WTC11 (cell line): ENCODE data around the gene IL2RA. TPM values are rescaled to one million over a fixed set of nuclear protein-coding genes. Genes with fewer than 3 reads are reported as not detected.

Source experiments
- ATAC-seq: fragments of 200-7000 bp; cut with Tn5 transposase; 2 replicates; pipeline ENCODE4 v1.10.0; 2021; ENCODE audit warnings: mild to moderate bottlenecking, moderate library complexity
- CTCF ChIA-PET: fragments of 300-600 bp; sonication (Branson Sonifier 250); formaldehyde crosslinking; loops from one replicate; lab custom pipeline; 2021; ENCODE audit warnings: antibody characterized with exemption; lab: Charles Lee
- POLR2A ChIA-PET: fragments of 350-600 bp; sonication (Branson Sonifier 250); formaldehyde crosslinking; loops from one replicate; lab custom pipeline; 2021; ENCODE audit warnings: antibody characterized with exemption; lab: Charles Lee
- DNase-seq: peaks from one replicate; pipeline ENCODE4 v3.0.0; 2021; ENCODE audit warnings: low spot score
- H3K27ac Mint-ChIP-seq: 2 replicates; pipeline ENCODE4 v1.8.0; 2021; ENCODE audit warnings: mixed read lengths
- H3K27me3 Mint-ChIP-seq: 2 replicates; pipeline ENCODE4 v1.8.0; 2021; ENCODE audit warnings: low read depth, mild to moderate bottlenecking, moderate library complexity, mixed read lengths
- H3K36me3 Mint-ChIP-seq: 2 replicates; pipeline ENCODE4 v1.8.0; 2021; ENCODE audit warnings: mixed read lengths
- H3K4me1 Mint-ChIP-seq: 2 replicates; pipeline ENCODE4 v1.8.0; 2022; ENCODE audit warnings: mixed read lengths
- H3K4me3 Mint-ChIP-seq: 2 replicates; pipeline ENCODE4 v1.8.0; 2021; ENCODE audit warnings: mild to moderate bottlenecking, moderate library complexity, mixed read lengths
- H3K9me3 Mint-ChIP-seq: 2 replicates; pipeline ENCODE4 v1.8.0; 2021; ENCODE audit warnings: mixed read lengths
- CBFB ChIP-seq: sonication (generic); formaldehyde crosslinking; IDR thresholded peaks from 2 replicates; pipeline ENCODE4 v1.8.1; 2022; ENCODE audit warnings: mild to moderate bottlenecking, low read depth, missing genetic modification reagents
- ELF4 ChIP-seq: sonication (generic); formaldehyde crosslinking; IDR thresholded peaks from 2 replicates; pipeline ENCODE4 v1.8.1; 2022; ENCODE audit warnings: low read depth, mild to moderate bottlenecking, moderate library complexity, missing genetic modification reagents
- ETV6 ChIP-seq: sonication (generic); formaldehyde crosslinking; IDR thresholded peaks from 2 replicates; pipeline ENCODE4 v1.8.1; 2022; ENCODE audit warnings: mild to moderate bottlenecking, missing genetic modification reagents
- GTF2I ChIP-seq: fragments of 250-450 bp; sonication (Bioruptor Pico); conservative IDR thresholded peaks from 2 replicates; pipeline ENCODE4 v1.4.0; 2021; ENCODE audit warnings: mild to moderate bottlenecking
- JUN ChIP-seq: sonication (generic); formaldehyde crosslinking; IDR thresholded peaks from 2 replicates; pipeline ENCODE4 v1.8.0; 2023; ENCODE audit warnings: mild to moderate bottlenecking, missing genetic modification reagents
- MYBL2 ChIP-seq: sonication (generic); formaldehyde crosslinking; IDR thresholded peaks from 2 replicates; pipeline ENCODE4 v1.8.1; 2023; ENCODE audit warnings: mild to moderate bottlenecking, moderate library complexity, missing genetic modification reagents
- OVOL2 ChIP-seq: fragments of 250-450 bp; sonication (Bioruptor Pico); IDR thresholded peaks from 2 replicates; pipeline ENCODE4 v1.9.0; 2021; ENCODE audit warnings: mild to moderate bottlenecking, borderline replicate concordance
- PRRX2 ChIP-seq: fragments of 250-450 bp; sonication (Bioruptor Pico); IDR thresholded peaks from 2 replicates; pipeline ENCODE4 v1.8.0; 2021; ENCODE audit warnings: mild to moderate bottlenecking
- SMAD3 ChIP-seq: sonication (generic); formaldehyde crosslinking; IDR thresholded peaks from 2 replicates; pipeline ENCODE4 v1.8.0; 2022; ENCODE audit warnings: missing genetic modification reagents, mild to moderate bottlenecking, borderline replicate concordance
- USF2 ChIP-seq: sonication (generic); formaldehyde crosslinking; IDR thresholded peaks from 2 replicates; pipeline ENCODE4 v1.8.1; 2023; ENCODE audit warnings: mild to moderate bottlenecking, missing genetic modification reagents, moderate library complexity
- ZNF263 ChIP-seq: sonication (generic); formaldehyde crosslinking; IDR thresholded peaks from 2 replicates; pipeline ENCODE4 v1.8.1; 2022; ENCODE audit warnings: low read depth, mild to moderate bottlenecking, moderate library complexity, missing genetic modification reagents
- ZNF317 ChIP-seq: sonication (generic); formaldehyde crosslinking; IDR thresholded peaks from 2 replicates; pipeline ENCODE4 v1.8.1; 2023; ENCODE audit warnings: low read depth, mild to moderate bottlenecking, moderate library complexity, missing genetic modification reagents, borderline replicate concordance
- ZNF425 ChIP-seq: fragments of 250-450 bp; sonication (Bioruptor Pico); conservative IDR thresholded peaks from 2 replicates; pipeline ENCODE4 v1.9.0; 2021; ENCODE audit warnings: mild to moderate bottlenecking
- ZNF671 ChIP-seq: fragments of 250-450 bp; sonication (Bioruptor Pico); IDR thresholded peaks from 2 replicates; pipeline ENCODE4 v1.8.0; 2021; ENCODE audit warnings: mild to moderate bottlenecking
- total RNA-seq: library from RNA; stranded (reverse); gene quantifications from 3 replicates; pipeline ENCODE4 v1.2.3, GENCODE V29; 2021
- TF ChIP-seq, protein P1 (sequence below): fragments of 200-600 bp; IDR thresholded peaks from 2 replicates; pipeline ENCODE4 v1.8.0; 2022; ENCODE audit warnings: antibody characterized with exemption
- TF ChIP-seq, protein P2 (sequence below): fragments of 250-450 bp; sonication (Bioruptor Pico); IDR thresholded peaks from 2 replicates; pipeline ENCODE4 v1.9.0; 2021; ENCODE audit warnings: mild to moderate bottlenecking
- TF ChIP-seq, protein P3 (sequence below): sonication (generic); formaldehyde crosslinking; IDR thresholded peaks from 2 replicates; pipeline ENCODE4 v1.8.1; 2023; ENCODE audit warnings: mild to moderate bottlenecking, missing genetic modification reagents, moderate library complexity
- TF ChIP-seq, protein P4 (sequence below): sonication (generic); formaldehyde crosslinking; IDR thresholded peaks from 2 replicates; pipeline ENCODE4 v1.8.1; 2022; ENCODE audit warnings: mild to moderate bottlenecking, missing genetic modification reagents, moderate library complexity, borderline replicate concordance
- TF ChIP-seq, protein P5 (sequence below): sonication (generic); formaldehyde crosslinking; IDR thresholded peaks from 2 replicates; pipeline ENCODE4 v1.8.1; 2022; ENCODE audit warnings: low read depth, missing genetic modification reagents, borderline replicate concordance
- TF ChIP-seq, protein P6 (sequence below): sonication (generic); formaldehyde crosslinking; IDR thresholded peaks from 2 replicates; pipeline ENCODE4 v1.8.1; 2023; ENCODE audit warnings: mild to moderate bottlenecking, missing genetic modification reagents, borderline replicate concordance

The IL2RA gene
- total RNA-seq, 1 experiment from 2014 or later: 0.31 TPM

DNA sequence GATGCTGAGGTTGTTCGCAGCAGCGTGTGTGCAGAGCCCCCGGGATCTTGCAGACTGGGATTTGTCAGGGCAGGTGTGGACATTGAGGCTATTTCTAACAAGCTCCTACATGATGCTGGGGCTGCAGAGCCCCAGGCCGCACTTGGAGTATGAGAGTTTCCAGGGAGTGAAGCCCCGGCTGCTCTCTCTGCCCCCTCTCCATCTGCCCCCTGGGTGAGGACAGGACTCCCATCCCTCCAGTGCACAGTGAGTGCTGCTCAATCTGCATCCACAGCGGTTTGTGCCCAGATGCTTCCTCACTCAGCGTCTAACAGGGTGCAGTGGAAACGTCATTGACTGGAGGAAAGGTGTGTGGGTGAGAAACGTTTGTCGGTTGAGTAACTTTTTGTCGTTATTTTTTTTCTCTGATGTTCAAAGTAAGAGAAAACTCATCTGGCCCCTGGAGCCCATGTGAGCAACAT lies 25.3 kb downstream of the IL2RA start (continued):
- TF ChIP-seq JUN (CRISPR knock-in tag): no peak
- no peak for TF ChIP-seq ZNF317 (CRISPR knock-in tag)
- TF ChIP-seq, protein P1, sequence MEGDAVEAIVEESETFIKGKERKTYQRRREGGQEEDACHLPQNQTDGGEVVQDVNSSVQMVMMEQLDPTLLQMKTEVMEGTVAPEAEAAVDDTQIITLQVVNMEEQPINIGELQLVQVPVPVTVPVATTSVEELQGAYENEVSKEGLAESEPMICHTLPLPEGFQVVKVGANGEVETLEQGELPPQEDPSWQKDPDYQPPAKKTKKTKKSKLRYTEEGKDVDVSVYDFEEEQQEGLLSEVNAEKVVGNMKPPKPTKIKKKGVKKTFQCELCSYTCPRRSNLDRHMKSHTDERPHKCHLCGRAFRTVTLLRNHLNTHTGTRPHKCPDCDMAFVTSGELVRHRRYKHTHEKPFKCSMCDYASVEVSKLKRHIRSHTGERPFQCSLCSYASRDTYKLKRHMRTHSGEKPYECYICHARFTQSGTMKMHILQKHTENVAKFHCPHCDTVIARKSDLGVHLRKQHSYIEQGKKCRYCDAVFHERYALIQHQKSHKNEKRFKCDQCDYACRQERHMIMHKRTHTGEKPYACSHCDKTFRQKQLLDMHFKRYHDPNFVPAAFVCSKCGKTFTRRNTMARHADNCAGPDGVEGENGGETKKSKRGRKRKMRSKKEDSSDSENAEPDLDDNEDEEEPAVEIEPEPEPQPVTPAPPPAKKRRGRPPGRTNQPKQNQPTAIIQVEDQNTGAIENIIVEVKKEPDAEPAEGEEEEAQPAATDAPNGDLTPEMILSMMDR: no peak
- TF ChIP-seq ETV6 (CRISPR knock-in tag): no peak
- no peak for TF ChIP-seq CBFB
- no peak for TF ChIP-seq ZNF671 (CRISPR knock-in tag)
- TF ChIP-seq MYBL2 (CRISPR knock-in tag): no peak

DNA sequence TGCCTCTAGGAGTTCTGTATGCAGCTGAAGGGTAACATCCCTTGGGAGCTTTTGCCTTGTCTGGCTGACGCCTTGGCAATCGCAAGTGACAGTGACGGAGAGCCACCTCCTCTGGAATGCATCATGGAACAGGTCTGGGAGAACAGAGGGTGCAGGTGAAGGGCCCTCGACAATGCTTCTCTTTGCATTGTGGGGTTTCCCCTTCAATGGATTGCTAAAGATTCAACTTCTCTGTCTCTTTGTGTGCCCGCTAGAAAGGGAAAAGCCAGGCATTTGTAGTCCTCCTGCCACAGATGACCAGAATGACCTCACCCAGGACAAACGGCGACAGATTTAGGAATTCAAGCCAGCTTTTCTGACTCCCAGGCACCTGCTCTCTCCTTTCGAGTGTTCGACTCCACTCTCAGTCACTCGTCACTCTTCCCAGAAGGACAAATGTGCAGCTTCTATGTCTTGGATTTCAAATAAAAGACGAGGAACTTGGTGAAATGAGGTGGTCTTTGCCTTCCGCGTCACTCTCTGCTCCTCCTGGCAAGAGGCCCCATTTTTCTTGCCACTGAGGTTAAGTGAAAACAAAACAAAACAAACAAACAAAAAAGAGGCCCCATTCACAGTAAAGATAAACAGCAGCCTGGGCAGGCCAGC lies 26.1 kb downstream of the IL2RA start:
- H3K27me3 Mint-ChIP-seq: no peaks in the 10 kb centered on the region
- DNase-seq: no peak

More for the DNA sequence above, 26.1 kb downstream of the IL2RA start:
- H3K9me3 Mint-ChIP-seq: peaks cover 2% of the 10 kb centered on the region
- TF ChIP-seq ZNF425 (CRISPR knock-in tag): no peak
- TF ChIP-seq PRRX2 (CRISPR knock-in tag): no peak
- TF ChIP-seq ZNF263: no peak
- TF ChIP-seq, protein P2, sequence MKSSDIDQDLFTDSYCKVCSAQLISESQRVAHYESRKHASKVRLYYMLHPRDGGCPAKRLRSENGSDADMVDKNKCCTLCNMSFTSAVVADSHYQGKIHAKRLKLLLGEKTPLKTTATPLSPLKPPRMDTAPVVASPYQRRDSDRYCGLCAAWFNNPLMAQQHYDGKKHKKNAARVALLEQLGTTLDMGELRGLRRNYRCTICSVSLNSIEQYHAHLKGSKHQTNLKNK (CRISPR knock-in tag): no peak
- no peak for TF ChIP-seq OVOL2 (CRISPR knock-in tag)
- TF ChIP-seq, protein P3, sequence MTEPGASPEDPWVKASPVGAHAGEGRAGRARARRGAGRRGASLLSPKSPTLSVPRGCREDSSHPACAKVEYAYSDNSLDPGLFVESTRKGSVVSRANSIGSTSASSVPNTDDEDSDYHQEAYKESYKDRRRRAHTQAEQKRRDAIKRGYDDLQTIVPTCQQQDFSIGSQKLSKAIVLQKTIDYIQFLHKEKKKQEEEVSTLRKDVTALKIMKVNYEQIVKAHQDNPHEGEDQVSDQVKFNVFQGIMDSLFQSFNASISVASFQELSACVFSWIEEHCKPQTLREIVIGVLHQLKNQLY (CRISPR knock-in tag): no peak
- TF ChIP-seq, protein P4, sequence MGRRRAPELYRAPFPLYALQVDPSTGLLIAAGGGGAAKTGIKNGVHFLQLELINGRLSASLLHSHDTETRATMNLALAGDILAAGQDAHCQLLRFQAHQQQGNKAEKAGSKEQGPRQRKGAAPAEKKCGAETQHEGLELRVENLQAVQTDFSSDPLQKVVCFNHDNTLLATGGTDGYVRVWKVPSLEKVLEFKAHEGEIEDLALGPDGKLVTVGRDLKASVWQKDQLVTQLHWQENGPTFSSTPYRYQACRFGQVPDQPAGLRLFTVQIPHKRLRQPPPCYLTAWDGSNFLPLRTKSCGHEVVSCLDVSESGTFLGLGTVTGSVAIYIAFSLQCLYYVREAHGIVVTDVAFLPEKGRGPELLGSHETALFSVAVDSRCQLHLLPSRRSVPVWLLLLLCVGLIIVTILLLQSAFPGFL (CRISPR knock-in tag): no peak
- no peak for TF ChIP-seq SMAD3
- no peak for TF ChIP-seq GTF2I (CRISPR knock-in tag)
- TF ChIP-seq, protein P5, sequence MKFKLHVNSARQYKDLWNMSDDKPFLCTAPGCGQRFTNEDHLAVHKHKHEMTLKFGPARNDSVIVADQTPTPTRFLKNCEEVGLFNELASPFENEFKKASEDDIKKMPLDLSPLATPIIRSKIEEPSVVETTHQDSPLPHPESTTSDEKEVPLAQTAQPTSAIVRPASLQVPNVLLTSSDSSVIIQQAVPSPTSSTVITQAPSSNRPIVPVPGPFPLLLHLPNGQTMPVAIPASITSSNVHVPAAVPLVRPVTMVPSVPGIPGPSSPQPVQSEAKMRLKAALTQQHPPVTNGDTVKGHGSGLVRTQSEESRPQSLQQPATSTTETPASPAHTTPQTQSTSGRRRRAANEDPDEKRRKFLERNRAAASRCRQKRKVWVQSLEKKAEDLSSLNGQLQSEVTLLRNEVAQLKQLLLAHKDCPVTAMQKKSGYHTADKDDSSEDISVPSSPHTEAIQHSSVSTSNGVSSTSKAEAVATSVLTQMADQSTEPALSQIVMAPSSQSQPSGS (CRISPR knock-in tag): no peak
- TF ChIP-seq, protein P6, sequence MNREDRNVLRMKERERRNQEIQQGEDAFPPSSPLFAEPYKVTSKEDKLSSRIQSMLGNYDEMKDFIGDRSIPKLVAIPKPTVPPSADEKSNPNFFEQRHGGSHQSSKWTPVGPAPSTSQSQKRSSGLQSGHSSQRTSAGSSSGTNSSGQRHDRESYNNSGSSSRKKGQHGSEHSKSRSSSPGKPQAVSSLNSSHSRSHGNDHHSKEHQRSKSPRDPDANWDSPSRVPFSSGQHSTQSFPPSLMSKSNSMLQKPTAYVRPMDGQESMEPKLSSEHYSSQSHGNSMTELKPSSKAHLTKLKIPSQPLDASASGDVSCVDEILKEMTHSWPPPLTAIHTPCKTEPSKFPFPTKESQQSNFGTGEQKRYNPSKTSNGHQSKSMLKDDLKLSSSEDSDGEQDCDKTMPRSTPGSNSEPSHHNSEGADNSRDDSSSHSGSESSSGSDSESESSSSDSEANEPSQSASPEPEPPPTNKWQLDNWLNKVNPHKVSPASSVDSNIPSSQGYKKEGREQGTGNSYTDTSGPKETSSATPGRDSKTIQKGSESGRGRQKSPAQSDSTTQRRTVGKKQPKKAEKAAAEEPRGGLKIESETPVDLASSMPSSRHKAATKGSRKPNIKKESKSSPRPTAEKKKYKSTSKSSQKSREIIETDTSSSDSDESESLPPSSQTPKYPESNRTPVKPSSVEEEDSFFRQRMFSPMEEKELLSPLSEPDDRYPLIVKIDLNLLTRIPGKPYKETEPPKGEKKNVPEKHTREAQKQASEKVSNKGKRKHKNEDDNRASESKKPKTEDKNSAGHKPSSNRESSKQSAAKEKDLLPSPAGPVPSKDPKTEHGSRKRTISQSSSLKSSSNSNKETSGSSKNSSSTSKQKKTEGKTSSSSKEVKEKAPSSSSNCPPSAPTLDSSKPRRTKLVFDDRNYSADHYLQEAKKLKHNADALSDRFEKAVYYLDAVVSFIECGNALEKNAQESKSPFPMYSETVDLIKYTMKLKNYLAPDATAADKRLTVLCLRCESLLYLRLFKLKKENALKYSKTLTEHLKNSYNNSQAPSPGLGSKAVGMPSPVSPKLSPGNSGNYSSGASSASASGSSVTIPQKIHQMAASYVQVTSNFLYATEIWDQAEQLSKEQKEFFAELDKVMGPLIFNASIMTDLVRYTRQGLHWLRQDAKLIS (CRISPR knock-in tag): no peak
- no peak for TF ChIP-seq CBFB
- TF ChIP-seq ELF4 (CRISPR knock-in tag): no peak
- no peak for TF ChIP-seq ZNF671 (CRISPR knock-in tag)
- TF ChIP-seq USF2 (CRISPR knock-in tag): no peak
- TF ChIP-seq, all 79 proteins: peak for 0
- Mint-ChIP-seq H3K27ac (no peak overlapping the region), H3K4me1 (no peaks in the 10 kb centered on the region), H3K4me3 (no peak overlapping the region), H3K36me3 (0 out of 2 replicates have a peak, but pooled peaks cover under 1% of the 10 kb centered on the region)
- POLR2A ChIA-PET: no interaction called here
- no peak for ATAC-seq
- CTCF ChIA-PET: interaction anchor here (1.2 kb wide), 1 partner anchor 23 kb away, joined by 3 read pairs; no protein-coding TSS in a partner anchor
